Measurements from ENCODE around the gene SFTPD.

SFTPD gene

DNA sequence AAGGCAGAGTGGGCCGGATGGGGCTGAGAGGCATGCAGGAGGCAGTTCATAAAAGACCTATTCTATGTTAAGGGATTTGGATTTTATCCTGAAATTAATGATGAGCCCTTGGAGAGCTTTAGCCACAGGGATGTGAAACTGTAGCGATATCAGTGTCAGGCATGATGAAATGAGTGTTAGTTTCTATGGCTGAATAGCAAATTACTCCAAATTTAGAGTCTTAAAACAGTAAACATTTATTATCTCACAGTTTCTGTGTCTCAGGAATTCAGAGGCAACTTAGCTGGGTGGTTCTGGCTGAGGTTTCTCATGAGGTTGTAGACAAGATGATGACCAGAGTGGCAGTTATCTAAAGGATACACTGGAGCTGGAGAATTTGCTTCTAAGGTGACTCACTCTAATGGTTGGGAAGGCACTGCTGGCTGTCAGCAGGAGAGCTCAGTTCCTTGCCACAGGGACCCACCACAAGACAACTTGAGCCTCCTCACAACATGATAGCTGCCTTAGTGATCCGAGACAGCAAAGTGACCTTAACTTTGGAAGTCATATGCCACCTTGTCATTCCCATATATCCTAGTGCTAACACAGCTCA, 36.7 kb upstream of the SFTPD start:
- H3K27me3 ChIP-seq (ENCODE audit: low read length): no peaks in the 10 kb centered on the region
- no peaks in the 10 kb centered on the region for H3K36me3 ChIP-seq (ENCODE audit: low read length)
- no peak overlapping the region for H2AFZ ChIP-seq (ENCODE audit: low read depth, low read length, severe bottlenecking)
- H3K4me2 ChIP-seq (ENCODE audit: low read depth, low read length, poor library complexity, severe bottlenecking): no peak overlapping the region
- H3K79me2 ChIP-seq (ENCODE audit: insufficient read depth, low read length): no peaks in the 10 kb centered on the region
- H3K9ac ChIP-seq (ENCODE audit: low read length): no peak overlapping the region
- no peaks in the 10 kb centered on the region for H3K9me3 ChIP-seq (ENCODE audit: insufficient read depth, low read length)
- no peaks in the 10 kb centered on the region for H4K20me1 ChIP-seq (ENCODE audit: low read depth, low read length)
- TF ChIP-seq CTCF (IDR thresholded peaks at IDR 0.05; ENCODE audit: insufficient read depth, low read length, poor library complexity, severe bottlenecking) (no peak), EZH2phosphoT487 (conservative IDR thresholded peaks at IDR 0.05; ENCODE audit: low read length) (no peak)
- H3K9me2 ChIP-seq (replicated peaks; ENCODE audit: insufficient read depth, low read length): no peaks in the 10 kb centered on the region
- H3K27ac ChIP-seq (ENCODE audit: low read depth, low read length): no peak overlapping the region
- H3K4me3 ChIP-seq (ENCODE audit: insufficient read depth, low read length, poor library complexity, severe bottlenecking): no peak overlapping the region
- no peaks in the 10 kb centered on the region for H3F3A ChIP-seq (ENCODE audit: insufficient read depth)

- Histone ChIP-seq H3K27me3 (ENCODE audit: low read length) (no peaks in the 10 kb centered on the region), H3F3A (ENCODE audit: insufficient read depth) (no peaks in the 10 kb centered on the region), H2AFZ (ENCODE audit: low read depth, low read length, severe bottlenecking) (no peak overlapping the region), H3K79me2 (ENCODE audit: insufficient read depth, low read length) (no peaks in the 10 kb centered on the region), H3K36me3 (ENCODE audit: low read length) (no peaks in the 10 kb centered on the region), H3K4me2 (ENCODE audit: low read depth, low read length, poor library complexity, severe bottlenecking) (no peak overlapping the region), H3K9me3 (ENCODE audit: insufficient read depth, low read length) (no peaks in the 10 kb centered on the region), H3K9me2 (replicated peaks; ENCODE audit: insufficient read depth, low read length) (no peaks in the 10 kb centered on the region), H4K20me1 (ENCODE audit: low read depth, low read length) (no peaks in the 10 kb centered on the region), H3K4me3 (ENCODE audit: insufficient read depth, low read length, poor library complexity, severe bottlenecking) (no peak overlapping the region), H3K9ac (ENCODE audit: low read length) (no peak overlapping the region), H3K27ac (ENCODE audit: low read depth, low read length) (no peak overlapping the region)
- no peak for TF ChIP-seq CTCF (IDR thresholded peaks at IDR 0.05; ENCODE audit: insufficient read depth, low read length, poor library complexity, severe bottlenecking)
- no peak for TF ChIP-seq EZH2phosphoT487 (conservative IDR thresholded peaks at IDR 0.05; ENCODE audit: low read length)
Observed at GRCh38 chr10:79984851-79985250, 35.9 kb upstream of the SFTPD start.

GRCh38 chr10:79983286-79983909, 34.5 kb upstream of the SFTPD start:
- H2AFZ ChIP-seq (ENCODE audit: low read depth, low read length, severe bottlenecking): no peak overlapping the region
- H3K27me3 ChIP-seq (ENCODE audit: low read length): no peaks in the 10 kb centered on the region
- H3K9me3 ChIP-seq (ENCODE audit: insufficient read depth, low read length): no peaks in the 10 kb centered on the region
- no peak overlapping the region for H3K4me3 ChIP-seq (ENCODE audit: insufficient read depth, low read length, poor library complexity, severe bottlenecking)
- H3K9ac ChIP-seq (ENCODE audit: low read length): no peak overlapping the region
- H3K4me2 ChIP-seq (ENCODE audit: low read depth, low read length, poor library complexity, severe bottlenecking): no peak overlapping the region
- no peaks in the 10 kb centered on the region for H4K20me1 ChIP-seq (ENCODE audit: low read depth, low read length)
- no peaks in the 10 kb centered on the region for H3F3A ChIP-seq (ENCODE audit: insufficient read depth)
- H3K27ac ChIP-seq (ENCODE audit: low read depth, low read length): no peak overlapping the region
- no peaks in the 10 kb centered on the region for H3K36me3 ChIP-seq (ENCODE audit: low read length)
- no peaks in the 10 kb centered on the region for H3K9me2 ChIP-seq (replicated peaks; ENCODE audit: insufficient read depth, low read length)
- no peak for TF ChIP-seq EZH2phosphoT487 (conservative IDR thresholded peaks at IDR 0.05; ENCODE audit: low read length)
- TF ChIP-seq CTCF (IDR thresholded peaks at IDR 0.05; ENCODE audit: insufficient read depth, low read length, poor library complexity, severe bottlenecking): no peak
- no peaks in the 10 kb centered on the region for H3K79me2 ChIP-seq (ENCODE audit: insufficient read depth, low read length)
